ENCODE data around the gene RELA.

DNA sequence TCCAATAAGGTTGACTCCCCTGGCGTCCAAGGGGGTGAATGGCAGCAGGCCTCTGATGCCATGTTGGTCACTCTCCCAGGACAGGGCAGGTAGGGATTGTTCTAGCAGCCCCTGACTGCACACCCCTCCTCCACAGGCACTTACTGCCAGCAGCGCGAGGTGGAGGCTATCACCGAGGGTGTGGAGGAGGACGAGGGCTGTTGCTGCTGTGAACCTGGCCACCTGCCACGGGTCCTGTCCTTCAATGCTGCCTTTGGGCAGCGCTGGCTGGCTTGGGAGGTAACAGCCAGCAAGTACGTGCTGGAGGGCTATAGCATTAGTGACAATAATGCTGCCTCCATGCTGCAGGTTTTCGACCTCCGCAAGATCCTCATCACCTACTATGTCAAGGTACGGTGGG is 32.5 kb downstream of the RELA start:
- TF ChIP-seq CTCF (IDR thresholded peaks at IDR 0.05), result no peak
- TF ChIP-seq EZH2 (IDR thresholded peaks at IDR 0.05; ENCODE audit: borderline replicate concordance, insufficient read depth, low read depth, low read length, poor library complexity, severe bottlenecking), result no peak

Measured in B cell (primary cell).